ENCODE results near the gene ATP9A.

DNA sequence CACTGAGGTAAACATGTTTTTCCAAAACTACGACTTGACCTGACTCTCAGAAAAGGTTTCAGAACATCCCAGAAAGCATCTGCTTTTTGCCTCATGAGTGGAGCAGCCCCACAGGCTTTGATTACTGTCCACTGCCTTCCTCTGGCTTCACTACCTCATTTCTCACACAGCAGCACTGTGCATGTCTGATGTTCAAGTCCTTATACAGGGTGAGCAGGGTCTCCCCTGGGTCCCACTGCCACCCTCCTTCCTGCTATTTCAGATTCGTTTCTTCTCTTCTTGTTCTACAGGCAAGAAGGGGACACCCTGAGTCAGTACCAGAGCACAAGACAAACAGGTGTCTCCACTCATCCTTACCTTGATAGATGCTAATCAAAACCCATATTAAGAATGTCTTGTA is 161.0 kb downstream of the ATP9A start:
- TF ChIP-seq, protein P1, sequence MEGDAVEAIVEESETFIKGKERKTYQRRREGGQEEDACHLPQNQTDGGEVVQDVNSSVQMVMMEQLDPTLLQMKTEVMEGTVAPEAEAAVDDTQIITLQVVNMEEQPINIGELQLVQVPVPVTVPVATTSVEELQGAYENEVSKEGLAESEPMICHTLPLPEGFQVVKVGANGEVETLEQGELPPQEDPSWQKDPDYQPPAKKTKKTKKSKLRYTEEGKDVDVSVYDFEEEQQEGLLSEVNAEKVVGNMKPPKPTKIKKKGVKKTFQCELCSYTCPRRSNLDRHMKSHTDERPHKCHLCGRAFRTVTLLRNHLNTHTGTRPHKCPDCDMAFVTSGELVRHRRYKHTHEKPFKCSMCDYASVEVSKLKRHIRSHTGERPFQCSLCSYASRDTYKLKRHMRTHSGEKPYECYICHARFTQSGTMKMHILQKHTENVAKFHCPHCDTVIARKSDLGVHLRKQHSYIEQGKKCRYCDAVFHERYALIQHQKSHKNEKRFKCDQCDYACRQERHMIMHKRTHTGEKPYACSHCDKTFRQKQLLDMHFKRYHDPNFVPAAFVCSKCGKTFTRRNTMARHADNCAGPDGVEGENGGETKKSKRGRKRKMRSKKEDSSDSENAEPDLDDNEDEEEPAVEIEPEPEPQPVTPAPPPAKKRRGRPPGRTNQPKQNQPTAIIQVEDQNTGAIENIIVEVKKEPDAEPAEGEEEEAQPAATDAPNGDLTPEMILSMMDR (conservative IDR thresholded peaks at IDR 0.05; ENCODE audit: low read depth, low read length), result no peak
- no peak for TF ChIP-seq EZH2phosphoT487 (IDR thresholded peaks at IDR 0.05; ENCODE audit: borderline replicate concordance, low read length)

Data from PC-3 (cell line).